Measurements from ENCODE around the gene FAM174C. TPM values are rescaled to one million over a fixed set of nuclear protein-coding genes. Genes with fewer than 3 reads are reported as not detected.

The FAM174C gene
- total RNA-seq, 4 donors from 2014 or later, result 14.2 to 42.2 (median 21.8) TPM

GRCh38 chr19:1283207-1283916 lies 8.0 kb downstream of the FAM174C start:
- H3K4me3 ChIP-seq, result no peak overlapping the region
- TF ChIP-seq EP300 (IDR thresholded peaks at IDR 0.05) (no peak), POLR2A (IDR thresholded peaks at IDR 0.05) (no peak), POLR2AphosphoS5 (IDR thresholded peaks at IDR 0.05) (no peak), CTCF (IDR thresholded peaks at IDR 0.05) (no peak)
- WGBS, 2 donors (ENCODE audit: low coverage in 1 of 2), result 67% methylated on average over 3 of the region's 29 CpGs; no CpG with 5 or more reads in 1 of the 2 donors
- no peak for ATAC-seq
- H3K36me3 ChIP-seq, result peaks cover 0 to 15% of the 10 kb centered on the region in 2 donors
- H3K9me3 ChIP-seq, result no peaks in the 10 kb centered on the region
- peaks cover 55% of the 10 kb centered on the region for H3K27me3 ChIP-seq
- no peak overlapping the region for H3K27ac ChIP-seq
- peaks cover 0 to 37% (median 3%) of the 10 kb centered on the region in 3 donors for H3K4me1 ChIP-seq

- ATAC-seq, result no peak
- H3K4me1 ChIP-seq, result peaks cover 0 to 37% (median 3%) of the 10 kb centered on the region in 3 donors
- H3K27ac ChIP-seq, result no peak overlapping the region
- no peak overlapping the region for H3K4me3 ChIP-seq
- no CpG with 5 or more reads among the region's 12 CpGs for WGBS, 2 donors (ENCODE audit: low coverage in 1 of 2)
- peaks cover 0 to 10% of the 10 kb centered on the region in 2 donors for H3K36me3 ChIP-seq
- no peak for TF ChIP-seq POLR2A (IDR thresholded peaks at IDR 0.05)
- no peak for TF ChIP-seq CTCF (IDR thresholded peaks at IDR 0.05)
- TF ChIP-seq POLR2AphosphoS5 (IDR thresholded peaks at IDR 0.05), result no peak
- no peak for TF ChIP-seq EP300 (IDR thresholded peaks at IDR 0.05)
- peaks cover 60% of the 10 kb centered on the region for H3K27me3 ChIP-seq
- no peaks in the 10 kb centered on the region for H3K9me3 ChIP-seq
Measured at GRCh38 chr19:1283917-1284292, 8.6 kb downstream of the FAM174C start.

GRCh38 chr19:1284293-1284978 lies 9.1 kb downstream of the FAM174C start:
- Histone ChIP-seq H3K9me3 (no peaks in the 10 kb centered on the region), H3K27ac (no peak overlapping the region), H3K27me3 (peaks cover 66% of the 10 kb centered on the region), H3K4me1 (peaks cover 0 to 33% (median 3%) of the 10 kb centered on the region in 3 donors), H3K4me3 (no peak overlapping the region), H3K36me3 (peaks cover 0 to 5% of the 10 kb centered on the region in 2 donors)
- 44% methylated on average over 3 of the region's 20 CpGs; no CpG with 5 or more reads in 1 of the 2 donors for WGBS, 2 donors (ENCODE audit: low coverage in 1 of 2)
- ATAC-seq, result no peak
- TF ChIP-seq EP300 (IDR thresholded peaks at IDR 0.05), result no peak
- TF ChIP-seq POLR2A (IDR thresholded peaks at IDR 0.05), result no peak
- no peak for TF ChIP-seq CTCF (IDR thresholded peaks at IDR 0.05)
- no peak for TF ChIP-seq POLR2AphosphoS5 (IDR thresholded peaks at IDR 0.05)

GRCh38 chr19:1284979-1285736 lies 9.8 kb downstream of the FAM174C start:
- H3K36me3 ChIP-seq, result no peaks in the 10 kb centered on the region
- H3K27ac ChIP-seq, result no peak overlapping the region
- H3K4me3 ChIP-seq, result peak overlapping the region in 1 of 2 donors; percentile 37
- H3K9me3 ChIP-seq, result no peaks in the 10 kb centered on the region
- H3K27me3 ChIP-seq, result peaks cover 73% of the 10 kb centered on the region
- TF ChIP-seq CTCF (IDR thresholded peaks at IDR 0.05) (no peak), POLR2AphosphoS5 (IDR thresholded peaks at IDR 0.05) (no peak), EP300 (IDR thresholded peaks at IDR 0.05) (no peak), POLR2A (IDR thresholded peaks at IDR 0.05) (no peak)
- peaks cover 0 to 26% (median 3%) of the 10 kb centered on the region in 3 donors for H3K4me1 ChIP-seq
- 50 to 67% methylated on average over 2 to 7 of the region's 51 CpGs for WGBS, 2 donors (ENCODE audit: low coverage in 1 of 2)
- no peak for ATAC-seq
